Thoracic aorta (tissue), 2 donors: ENCODE data around the gene RACGAP1. TPM values are rescaled to one million over a fixed set of nuclear protein-coding genes. Genes with fewer than 3 reads are reported as not detected.

Source experiments
- ATAC-seq: fragments of 150-250 bp; one replicate; pipeline ENCODE4 v1.8.0; 2017; ENCODE audit warnings: low read depth; ENCODE audit not compliant: insufficient number of reproducible peaks, low FRiP score
- DNase-seq: peaks from one replicate; pipeline ENCODE4 v3.0.0-alpha.2; 2020; ENCODE audit warnings: low spot score
- H3K27ac ChIP-seq, 2 donors: fragments of 200-600 bp; sonication (generic); 1 replicate in 1 of 2; 2 replicates in 1 of 2; pipeline ENCODE4 v1.5.1; 2016; ENCODE audit warnings: mild to moderate bottlenecking in 2 of 2, moderate library complexity in 2 of 2
- H3K27me3 ChIP-seq: fragments of 200-600 bp; sonication (generic); replicated peaks from 2 replicates; pipeline ENCODE4 v1.6.0; 2016; ENCODE audit warnings: mild to moderate bottlenecking; ENCODE audit not compliant: insufficient read depth
- H3K36me3 ChIP-seq: fragments of 200-600 bp; sonication (generic); one replicate; pipeline ENCODE4 v1.5.1; 2016
- H3K4me1 ChIP-seq, 2 donors: fragments of 200-600 bp; sonication (generic); 1 replicate in 1 of 2; 2 replicates in 1 of 2; pipeline versions ENCODE4 v1.5.1 to v1.6.0; 2016; ENCODE audit warnings: low read depth in 2 of 2, mild to moderate bottlenecking in 1 of 2; ENCODE audit not compliant: control insufficient read depth in 1 of 2
- H3K4me3 ChIP-seq: fragments of 200-600 bp; sonication (generic); 2 replicates; pipeline ENCODE4 v1.5.1; 2016; ENCODE audit warnings: mild to moderate bottlenecking
- H3K9me3 ChIP-seq: fragments of 200-600 bp; sonication (generic); 2 replicates; pipeline ENCODE4 v1.5.1; 2016
- total RNA-seq, 2 donors: library from RNA; depleted of rRNA; stranded (reverse); fragments of >200 nt; gene quantifications; one replicate each; pipeline versions ENCODE4 v1.1.0 to v1.2.3, GENCODE V29; 2016
- TF ChIP-seq, protein P1 (sequence below): fragments of 200-600 bp; sonication (generic); IDR thresholded peaks from one replicate; pipeline ENCODE4 v1.5.1; 2019; ENCODE audit warnings: antibody characterized with exemption

RACGAP1 gene, protein sequence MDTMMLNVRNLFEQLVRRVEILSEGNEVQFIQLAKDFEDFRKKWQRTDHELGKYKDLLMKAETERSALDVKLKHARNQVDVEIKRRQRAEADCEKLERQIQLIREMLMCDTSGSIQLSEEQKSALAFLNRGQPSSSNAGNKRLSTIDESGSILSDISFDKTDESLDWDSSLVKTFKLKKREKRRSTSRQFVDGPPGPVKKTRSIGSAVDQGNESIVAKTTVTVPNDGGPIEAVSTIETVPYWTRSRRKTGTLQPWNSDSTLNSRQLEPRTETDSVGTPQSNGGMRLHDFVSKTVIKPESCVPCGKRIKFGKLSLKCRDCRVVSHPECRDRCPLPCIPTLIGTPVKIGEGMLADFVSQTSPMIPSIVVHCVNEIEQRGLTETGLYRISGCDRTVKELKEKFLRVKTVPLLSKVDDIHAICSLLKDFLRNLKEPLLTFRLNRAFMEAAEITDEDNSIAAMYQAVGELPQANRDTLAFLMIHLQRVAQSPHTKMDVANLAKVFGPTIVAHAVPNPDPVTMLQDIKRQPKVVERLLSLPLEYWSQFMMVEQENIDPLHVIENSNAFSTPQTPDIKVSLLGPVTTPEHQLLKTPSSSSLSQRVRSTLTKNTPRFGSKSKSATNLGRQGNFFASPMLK
- total RNA-seq, result 1 to 10 TPM; 3.0 to 4.8 TPM

DNA sequence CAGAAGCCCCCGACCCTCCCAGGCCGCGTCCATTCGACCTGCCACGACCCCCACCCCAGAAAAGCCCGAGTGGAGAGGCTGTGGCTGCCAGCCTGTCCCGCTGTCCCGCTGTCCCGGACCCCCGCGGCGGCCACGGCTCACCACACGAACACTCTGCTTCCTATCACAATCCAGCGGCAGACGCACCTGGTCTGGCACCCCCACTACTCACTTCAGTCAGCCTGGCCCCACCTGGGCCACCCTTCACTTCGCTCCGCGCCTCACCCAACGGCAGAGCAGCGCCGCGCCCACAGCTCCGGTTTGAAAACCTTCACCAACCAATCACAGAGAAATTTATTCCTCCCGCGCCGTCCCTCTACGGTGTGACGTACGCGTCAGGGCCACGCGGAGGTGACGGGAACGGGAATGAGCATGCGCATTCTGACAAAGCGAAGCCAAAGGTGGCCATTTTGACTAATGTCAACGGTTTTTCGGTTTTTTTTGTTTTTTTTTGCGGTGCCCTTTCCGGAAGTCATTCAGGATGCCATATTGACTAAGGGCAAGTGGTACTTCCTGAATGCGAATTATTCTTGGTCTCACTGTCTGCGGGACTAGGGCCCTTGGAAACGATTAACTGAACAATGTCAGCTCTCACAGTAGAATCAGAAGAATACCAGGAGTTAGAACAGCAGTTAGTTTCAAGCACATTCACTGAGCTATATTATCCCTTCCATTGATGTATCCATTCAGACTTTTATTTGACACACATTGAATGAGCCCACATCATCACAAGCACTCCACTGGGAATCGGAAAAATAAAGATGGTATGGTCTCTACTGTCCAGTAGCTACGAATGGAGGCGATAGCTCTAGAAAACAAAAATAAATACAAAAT lies at the start of gene RACGAP1:
RACGAP1 (minus strand) TSS at position 308 of the 873 bp plus-strand sequence. CDS start 8,779 bp downstream, outside the sequence.
- no peaks in the 10 kb centered on the region for H3K36me3 ChIP-seq
- no peak within 1 kb of the TSS for H3K27ac ChIP-seq
- DNase-seq (peak; percentile 84), ATAC-seq (peak; percentile 97)
- TF ChIP-seq, protein P1, sequence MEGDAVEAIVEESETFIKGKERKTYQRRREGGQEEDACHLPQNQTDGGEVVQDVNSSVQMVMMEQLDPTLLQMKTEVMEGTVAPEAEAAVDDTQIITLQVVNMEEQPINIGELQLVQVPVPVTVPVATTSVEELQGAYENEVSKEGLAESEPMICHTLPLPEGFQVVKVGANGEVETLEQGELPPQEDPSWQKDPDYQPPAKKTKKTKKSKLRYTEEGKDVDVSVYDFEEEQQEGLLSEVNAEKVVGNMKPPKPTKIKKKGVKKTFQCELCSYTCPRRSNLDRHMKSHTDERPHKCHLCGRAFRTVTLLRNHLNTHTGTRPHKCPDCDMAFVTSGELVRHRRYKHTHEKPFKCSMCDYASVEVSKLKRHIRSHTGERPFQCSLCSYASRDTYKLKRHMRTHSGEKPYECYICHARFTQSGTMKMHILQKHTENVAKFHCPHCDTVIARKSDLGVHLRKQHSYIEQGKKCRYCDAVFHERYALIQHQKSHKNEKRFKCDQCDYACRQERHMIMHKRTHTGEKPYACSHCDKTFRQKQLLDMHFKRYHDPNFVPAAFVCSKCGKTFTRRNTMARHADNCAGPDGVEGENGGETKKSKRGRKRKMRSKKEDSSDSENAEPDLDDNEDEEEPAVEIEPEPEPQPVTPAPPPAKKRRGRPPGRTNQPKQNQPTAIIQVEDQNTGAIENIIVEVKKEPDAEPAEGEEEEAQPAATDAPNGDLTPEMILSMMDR, result no peak
- no peaks in the 10 kb centered on the region for H3K27me3 ChIP-seq
- H3K9me3 ChIP-seq, result no peaks in the 10 kb centered on the region
- peak within 1 kb of the TSS; percentile 74 for H3K4me3 ChIP-seq
- peaks cover 8 to 9% of the 10 kb centered on the region in 2 donors for H3K4me1 ChIP-seq

DNA sequence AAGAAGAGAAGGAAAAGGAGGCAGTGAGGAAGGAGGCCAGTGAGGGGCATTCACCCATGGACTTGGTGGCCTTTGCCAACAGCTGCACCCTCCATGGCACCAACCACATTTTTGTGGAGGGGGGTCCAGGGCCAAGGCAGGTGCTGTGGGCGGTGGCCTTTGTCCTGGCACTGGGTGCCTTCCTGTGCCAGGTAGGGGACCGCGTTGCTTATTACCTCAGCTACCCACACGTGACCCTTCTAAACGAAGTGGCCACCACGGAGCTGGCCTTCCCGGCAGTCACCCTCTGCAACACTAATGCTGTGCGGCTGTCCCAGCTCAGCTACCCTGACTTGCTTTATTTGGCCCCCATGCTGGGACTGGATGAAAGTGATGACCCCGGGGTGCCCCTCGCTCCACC lies 48.4 kb upstream of the RACGAP1 start:
- no peaks in the 10 kb centered on the region for H3K27me3 ChIP-seq
- H3K27ac ChIP-seq, result no peak overlapping the region
- TF ChIP-seq, protein P1, result no peak
- DNase-seq (no peak), ATAC-seq (no peak)
- no peak overlapping the region for H3K4me3 ChIP-seq
- no peaks in the 10 kb centered on the region for H3K36me3 ChIP-seq
- peaks cover 0 to 3% of the 10 kb centered on the region in 2 donors for H3K4me1 ChIP-seq
- H3K9me3 ChIP-seq, result no peaks in the 10 kb centered on the region

DNA sequence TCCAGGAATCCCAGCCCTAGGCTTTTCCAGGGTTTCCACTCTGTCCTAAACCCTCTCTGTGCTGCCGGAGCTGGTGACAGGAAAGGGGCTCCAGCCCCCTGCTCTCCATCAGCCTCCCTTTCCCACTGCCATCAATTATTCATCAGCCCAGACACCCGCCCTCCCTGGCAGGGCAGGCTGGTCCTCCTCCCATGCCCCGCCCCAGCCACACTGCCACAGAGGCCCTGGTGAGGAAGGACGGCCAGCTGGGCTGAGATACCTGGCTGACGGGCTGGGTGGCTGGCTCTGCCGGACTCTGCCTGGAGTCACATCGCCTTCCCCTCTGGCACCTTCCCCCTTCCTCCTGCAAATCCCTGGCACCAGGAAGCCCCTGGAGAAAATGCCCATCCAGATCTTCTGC lies 47.9 kb upstream of the RACGAP1 start:
- no peak overlapping the region for H3K4me3 ChIP-seq
- TF ChIP-seq, protein P1, result no peak
- DNase-seq, result no peak
- H3K4me1 ChIP-seq, result peaks cover 0 to 3% of the 10 kb centered on the region in 2 donors
- no peaks in the 10 kb centered on the region for H3K36me3 ChIP-seq
- H3K27me3 ChIP-seq, result no peaks in the 10 kb centered on the region
- no peak overlapping the region for H3K27ac ChIP-seq
- ATAC-seq, result no peak
- no peaks in the 10 kb centered on the region for H3K9me3 ChIP-seq

DNA sequence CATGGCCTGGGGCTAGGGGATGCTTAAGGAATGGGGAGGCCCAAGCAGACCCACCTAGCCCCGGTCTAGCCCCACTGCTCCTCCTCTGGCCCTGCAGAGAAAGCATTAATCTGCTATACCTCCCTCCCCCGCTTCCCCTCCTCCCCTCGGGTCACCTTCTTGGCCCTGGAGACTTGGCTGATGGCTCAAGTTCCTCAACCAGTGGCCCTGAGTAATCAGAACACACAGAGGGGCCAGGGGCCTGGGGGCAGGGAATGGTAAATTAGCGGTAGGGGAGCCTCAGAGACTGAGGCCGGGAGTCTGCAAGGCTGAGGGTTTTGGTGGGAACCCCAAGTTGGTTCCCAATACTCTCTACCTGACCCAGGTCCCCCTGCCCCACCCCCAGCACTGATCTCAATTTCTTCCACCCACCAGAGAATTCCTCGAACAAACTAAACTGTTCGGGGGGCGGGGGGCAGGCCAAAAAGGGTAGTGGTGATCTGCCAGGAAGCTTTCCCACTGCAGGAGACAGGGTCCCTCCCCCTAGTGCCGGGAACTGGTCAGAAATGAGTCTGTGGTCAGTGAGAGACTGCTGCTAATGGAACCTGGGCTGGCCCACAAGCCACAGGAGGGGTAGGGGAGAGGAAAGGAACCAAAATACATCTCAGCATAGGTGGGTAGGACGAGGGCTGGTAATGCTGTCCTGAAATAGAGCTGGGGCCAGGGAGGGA lies 47.1 kb upstream of the RACGAP1 start:
- peaks cover 0 to 3% of the 10 kb centered on the region in 2 donors for H3K4me1 ChIP-seq
- TF ChIP-seq, protein P1, result no peak
- H3K27ac ChIP-seq, result no peak overlapping the region
- DNase-seq, result no peak
- ATAC-seq, result no peak
- no peak overlapping the region for H3K4me3 ChIP-seq
- no peaks in the 10 kb centered on the region for H3K27me3 ChIP-seq
- no peaks in the 10 kb centered on the region for H3K9me3 ChIP-seq
- no peaks in the 10 kb centered on the region for H3K36me3 ChIP-seq
